Measurements from ENCODE around the gene AICDA.

Gene AICDA

DNA sequence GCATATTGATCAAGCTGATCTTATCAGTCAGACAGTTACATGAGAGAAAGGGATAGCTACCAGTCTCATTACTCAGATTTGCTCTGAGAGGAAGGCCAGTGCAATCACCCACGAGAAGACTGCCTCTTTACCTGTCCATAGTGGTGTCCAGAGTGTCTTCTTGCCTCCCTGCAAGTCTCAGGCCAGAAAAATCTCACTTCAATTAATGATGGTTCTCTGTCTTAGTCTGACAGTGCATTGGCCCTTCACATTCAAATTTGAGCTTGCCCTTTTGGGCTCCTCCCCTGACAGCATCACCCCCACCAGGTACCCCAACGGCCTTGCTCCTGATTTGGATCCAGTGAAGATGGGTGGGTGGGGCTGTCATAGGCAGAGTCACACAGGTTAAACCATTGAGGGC lies at the start of gene AICDA:
Gene AICDA, minus strand, starts transcription at position 231 of the 400 bp plus-strand sequence. Its CDS starts 92 bp downstream, at position 139.
- no peak for DNase-seq (ENCODE audit: low spot score)
- Histone ChIP-seq H3K4me3 (no peak within 1 kb of the TSS), H3K27ac (no peak within 1 kb of the TSS)
- TF ChIP-seq, protein P1, sequence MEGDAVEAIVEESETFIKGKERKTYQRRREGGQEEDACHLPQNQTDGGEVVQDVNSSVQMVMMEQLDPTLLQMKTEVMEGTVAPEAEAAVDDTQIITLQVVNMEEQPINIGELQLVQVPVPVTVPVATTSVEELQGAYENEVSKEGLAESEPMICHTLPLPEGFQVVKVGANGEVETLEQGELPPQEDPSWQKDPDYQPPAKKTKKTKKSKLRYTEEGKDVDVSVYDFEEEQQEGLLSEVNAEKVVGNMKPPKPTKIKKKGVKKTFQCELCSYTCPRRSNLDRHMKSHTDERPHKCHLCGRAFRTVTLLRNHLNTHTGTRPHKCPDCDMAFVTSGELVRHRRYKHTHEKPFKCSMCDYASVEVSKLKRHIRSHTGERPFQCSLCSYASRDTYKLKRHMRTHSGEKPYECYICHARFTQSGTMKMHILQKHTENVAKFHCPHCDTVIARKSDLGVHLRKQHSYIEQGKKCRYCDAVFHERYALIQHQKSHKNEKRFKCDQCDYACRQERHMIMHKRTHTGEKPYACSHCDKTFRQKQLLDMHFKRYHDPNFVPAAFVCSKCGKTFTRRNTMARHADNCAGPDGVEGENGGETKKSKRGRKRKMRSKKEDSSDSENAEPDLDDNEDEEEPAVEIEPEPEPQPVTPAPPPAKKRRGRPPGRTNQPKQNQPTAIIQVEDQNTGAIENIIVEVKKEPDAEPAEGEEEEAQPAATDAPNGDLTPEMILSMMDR (IDR thresholded peaks at IDR 0.05) = no peak

DNA sequence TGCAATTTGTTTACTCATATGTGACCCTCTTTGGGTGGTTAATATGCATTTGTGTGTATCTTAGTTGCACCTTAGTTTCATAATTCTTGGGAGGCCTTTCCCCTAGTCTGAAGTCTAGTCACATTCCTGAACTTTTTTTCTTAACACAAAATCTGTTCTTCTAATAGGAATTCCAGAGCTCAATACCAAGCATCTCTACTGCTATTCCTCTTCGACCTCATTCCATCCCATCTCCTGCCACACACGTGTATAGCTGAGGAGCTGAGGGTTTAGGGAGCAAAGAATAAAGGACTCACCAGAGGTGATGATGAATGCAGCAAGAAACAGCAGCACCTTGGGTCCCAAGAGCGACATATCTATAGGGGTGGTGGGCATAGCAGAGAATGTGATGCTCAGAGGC lies 49.1 kb upstream of the AICDA start:
- no peak for DNase-seq (ENCODE audit: low spot score)
- Histone ChIP-seq H3K27ac (peak overlapping the region in 1 of 2 donors; percentile 76), H3K4me3 (peak overlapping the region; percentile 51)
- TF ChIP-seq, protein P1 (IDR thresholded peaks at IDR 0.05) = no peak

DNA sequence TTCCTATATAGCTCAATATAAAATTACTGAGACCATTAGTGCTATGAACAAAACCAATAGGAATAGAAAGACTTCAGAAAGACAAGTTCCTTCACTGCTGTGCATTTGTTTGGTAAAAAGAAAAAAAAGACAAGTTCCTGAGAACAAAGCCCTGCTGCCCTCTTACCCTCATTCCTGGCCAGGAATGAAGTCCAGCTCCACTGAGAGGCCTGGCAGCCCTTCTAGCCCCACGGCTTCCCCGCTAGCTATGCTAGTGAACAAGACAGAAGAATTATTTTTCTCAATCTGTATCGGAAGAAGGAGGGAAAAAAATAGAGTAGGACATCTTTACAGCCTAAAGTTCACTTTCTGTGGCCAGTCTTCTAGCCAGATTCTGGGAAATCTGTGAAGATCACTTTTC lies 48.4 kb upstream of the AICDA start:
- no peak for DNase-seq (ENCODE audit: low spot score)
- TF ChIP-seq, protein P1 (IDR thresholded peaks at IDR 0.05) = no peak
- Histone ChIP-seq H3K4me3 (peak overlapping the region; percentile 32), H3K27ac (peak overlapping the region in 1 of 2 donors; percentile 42)

DNA sequence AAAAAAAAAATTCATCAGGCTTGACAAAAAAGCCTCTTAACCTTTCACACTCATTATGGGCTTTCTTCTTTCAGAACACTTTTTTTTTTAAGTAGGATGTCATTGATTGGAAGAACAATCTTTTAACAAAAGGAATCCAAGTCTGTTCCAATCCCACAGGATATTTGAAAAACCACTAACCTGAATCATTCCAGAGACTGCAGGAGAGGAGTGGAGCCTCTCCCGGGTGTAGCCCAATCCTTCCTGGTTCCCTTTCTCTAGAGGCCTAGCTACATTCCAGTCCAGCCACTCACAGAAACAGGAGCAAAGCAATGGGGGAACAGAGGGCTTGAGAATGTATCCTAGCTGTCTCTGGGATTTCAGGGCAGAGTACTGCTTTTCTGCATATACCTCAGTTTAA lies 45.7 kb upstream of the AICDA start:
- TF ChIP-seq, protein P1 (IDR thresholded peaks at IDR 0.05) = no peak
- no peak overlapping the region for H3K4me3 ChIP-seq
- DNase-seq (ENCODE audit: low spot score) = no peak
- no peak overlapping the region for H3K27ac ChIP-seq

DNA sequence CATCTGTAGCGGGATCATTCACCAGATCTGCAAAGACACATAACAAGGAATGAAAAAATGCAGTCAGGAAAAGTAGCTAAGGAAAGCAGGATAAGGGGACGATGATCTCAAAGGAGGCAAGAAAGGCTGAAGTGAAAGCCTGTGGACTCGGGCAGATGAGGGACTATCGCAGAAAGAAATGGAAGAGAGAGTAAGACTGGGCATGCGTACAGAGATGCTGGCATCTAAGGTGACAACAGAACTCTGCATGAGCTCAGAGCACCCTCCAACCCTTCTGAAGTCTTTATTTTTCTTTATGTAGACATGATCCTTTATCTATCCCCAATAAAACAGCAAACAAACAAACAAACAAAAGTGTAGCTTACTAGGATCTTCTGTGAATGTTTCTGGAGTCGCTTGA lies 42.8 kb upstream of the AICDA start:
- TF ChIP-seq, protein P1 (IDR thresholded peaks at IDR 0.05) = no peak
- no peak for DNase-seq (ENCODE audit: low spot score)
- Histone ChIP-seq H3K4me3 (no peak overlapping the region), H3K27ac (no peak overlapping the region)

DNA sequence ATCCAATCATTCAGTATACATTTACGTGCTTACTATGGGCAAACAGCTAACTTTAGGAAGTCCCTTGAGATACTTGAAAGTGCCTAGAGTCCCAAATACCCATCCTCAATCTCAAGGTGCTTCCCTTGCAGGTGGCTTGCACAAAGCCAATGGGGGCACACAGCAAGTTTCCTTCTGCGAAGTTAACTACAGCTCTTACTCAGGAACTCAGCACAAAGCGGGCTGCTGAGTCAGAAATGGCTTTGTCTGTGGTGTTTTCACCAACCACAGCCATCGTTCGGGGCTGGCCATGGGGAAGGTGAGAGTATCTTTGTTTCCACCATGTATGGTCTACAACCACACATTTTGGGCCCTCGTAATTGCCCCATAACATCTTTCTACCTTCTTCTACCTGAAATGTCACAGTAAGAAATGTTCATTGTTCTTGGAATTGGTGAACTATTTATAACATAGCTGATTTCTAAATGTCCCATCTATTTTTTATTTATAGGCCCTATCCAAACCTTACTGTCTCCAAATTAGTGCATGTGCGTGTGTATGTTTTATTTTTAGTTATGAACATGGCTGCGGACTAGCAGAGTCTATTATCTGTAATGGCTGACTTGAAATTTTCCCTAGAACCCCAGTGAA lies 36.0 kb upstream of the AICDA start:
- DNase-seq (ENCODE audit: low spot score) = no peak
- TF ChIP-seq, protein P1 (IDR thresholded peaks at IDR 0.05) = no peak

DNA sequence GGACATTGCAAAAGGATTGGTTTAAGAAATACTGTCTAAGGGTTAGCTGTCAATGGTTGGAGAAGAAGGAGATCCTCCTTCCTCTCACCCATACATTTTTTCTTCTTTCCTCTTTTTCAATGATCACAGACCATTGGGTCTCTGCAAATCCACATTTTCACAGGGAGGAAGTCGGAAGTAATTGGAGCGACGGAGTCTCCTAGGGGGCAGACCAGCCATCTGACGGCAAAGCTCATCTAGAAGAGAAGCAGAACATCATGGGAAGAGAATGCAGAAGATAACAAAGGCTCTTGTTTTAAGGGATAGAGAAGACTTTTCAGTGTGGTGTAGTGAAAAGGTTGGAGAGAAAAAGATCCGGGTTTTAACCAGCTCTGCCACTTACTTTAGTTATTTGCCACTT lies 35.3 kb upstream of the AICDA start:
- DNase-seq (ENCODE audit: low spot score) = no peak
- Histone ChIP-seq H3K4me3 (no peak overlapping the region), H3K27ac (no peak overlapping the region)
- TF ChIP-seq, protein P1 (IDR thresholded peaks at IDR 0.05) = no peak

More for the DNA sequence above, 36.0 kb upstream of the AICDA start:
- H3K27ac ChIP-seq = no peak overlapping the region
- H3K4me3 ChIP-seq = no peak overlapping the region

Data from coronary artery (tissue), 2 donors.